H1 (cell line): ENCODE measurements around the gene PDE1A. TPM values are rescaled to one million over a fixed set of nuclear protein-coding genes. Genes with fewer than 3 reads are reported as not detected.

ENCODE experiments used
- CTBP2 ChIP-seq: IDR thresholded peaks from 2 replicates; pipeline ENCODE4 v1.7.0; 2011; ENCODE audit warnings: borderline replicate concordance, mild to moderate bottlenecking, moderate library complexity, mixed read lengths, low read length; ENCODE audit not compliant: insufficient read depth, insufficient read length
- TAF7 ChIP-seq: optimal IDR thresholded peaks from 2 replicates; pipeline ENCODE3; 2011; ENCODE audit warnings: low read depth, mild to moderate bottlenecking, inconsistent platforms, low read length, moderate library complexity, borderline replicate concordance
- polyA plus RNA-seq, 7 experiments: library from polyadenylated mRNA; depleted of rRNA in 3 of 7; stranded (reverse) in 5 of 7; unstranded in 2 of 7; fragments of >200 nt in 5 of 7; fragments of 200-250 nt in 2 of 7; gene quantifications; 1 replicate in 5 of 7; 2 replicates in 1 of 7; 4 replicates in 1 of 7; pipeline versions ENCODE4 v1.2.1 to v1.2.3, GENCODE V29; 2011 to 2013; ENCODE audit warnings: missing spikeins in 2 of 7, mixed read lengths in 2 of 7
- total RNA-seq: library from RNA; stranded (reverse); fragmentation: NEBNext Ultra II Directional; extraction: Animal tissue kit (Norgen Biotek cat#: 25700); gene quantifications from 2 replicates; pipeline ENCODE4 v1.2.1, GENCODE V29; 2021
- TF ChIP-seq, protein P1 (sequence below): fragments of 300-600 bp; sonication (generic); IDR thresholded peaks from 2 replicates; pipeline ENCODE4 v1.7.1; 2012; ENCODE audit warnings: low read length, moderate library complexity, mild to moderate bottlenecking, inconsistent platforms; ENCODE audit not compliant: insufficient replicate concordance

PDE1A gene
- total and polyA plus RNA-seq, 2 of the 8 experiments (the other 6 are each of a cell fraction or from before 2014, with no cell fraction given) = 0.34 TPM; not detected in 1

DNA sequence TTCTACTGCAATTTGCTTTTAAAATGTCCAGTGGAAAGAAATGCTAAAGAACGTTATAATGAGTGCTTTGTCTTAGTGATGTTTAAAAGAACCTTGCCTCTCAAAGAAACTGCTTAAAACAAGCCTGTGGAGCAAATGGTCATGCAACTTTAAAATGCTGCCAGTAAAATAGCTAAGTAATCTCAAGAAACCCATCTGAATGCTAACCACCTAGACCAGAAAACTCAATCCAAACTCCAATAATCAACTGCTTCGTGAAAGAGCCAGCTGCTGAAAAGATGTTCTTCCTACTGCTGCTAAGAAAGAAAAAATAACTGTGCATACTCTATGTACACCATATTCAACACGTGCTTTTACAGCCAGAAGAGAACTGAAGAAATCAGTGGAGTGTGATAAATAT lies 145.6 kb downstream of the PDE1A start (continued):
- TF ChIP-seq, protein P1, sequence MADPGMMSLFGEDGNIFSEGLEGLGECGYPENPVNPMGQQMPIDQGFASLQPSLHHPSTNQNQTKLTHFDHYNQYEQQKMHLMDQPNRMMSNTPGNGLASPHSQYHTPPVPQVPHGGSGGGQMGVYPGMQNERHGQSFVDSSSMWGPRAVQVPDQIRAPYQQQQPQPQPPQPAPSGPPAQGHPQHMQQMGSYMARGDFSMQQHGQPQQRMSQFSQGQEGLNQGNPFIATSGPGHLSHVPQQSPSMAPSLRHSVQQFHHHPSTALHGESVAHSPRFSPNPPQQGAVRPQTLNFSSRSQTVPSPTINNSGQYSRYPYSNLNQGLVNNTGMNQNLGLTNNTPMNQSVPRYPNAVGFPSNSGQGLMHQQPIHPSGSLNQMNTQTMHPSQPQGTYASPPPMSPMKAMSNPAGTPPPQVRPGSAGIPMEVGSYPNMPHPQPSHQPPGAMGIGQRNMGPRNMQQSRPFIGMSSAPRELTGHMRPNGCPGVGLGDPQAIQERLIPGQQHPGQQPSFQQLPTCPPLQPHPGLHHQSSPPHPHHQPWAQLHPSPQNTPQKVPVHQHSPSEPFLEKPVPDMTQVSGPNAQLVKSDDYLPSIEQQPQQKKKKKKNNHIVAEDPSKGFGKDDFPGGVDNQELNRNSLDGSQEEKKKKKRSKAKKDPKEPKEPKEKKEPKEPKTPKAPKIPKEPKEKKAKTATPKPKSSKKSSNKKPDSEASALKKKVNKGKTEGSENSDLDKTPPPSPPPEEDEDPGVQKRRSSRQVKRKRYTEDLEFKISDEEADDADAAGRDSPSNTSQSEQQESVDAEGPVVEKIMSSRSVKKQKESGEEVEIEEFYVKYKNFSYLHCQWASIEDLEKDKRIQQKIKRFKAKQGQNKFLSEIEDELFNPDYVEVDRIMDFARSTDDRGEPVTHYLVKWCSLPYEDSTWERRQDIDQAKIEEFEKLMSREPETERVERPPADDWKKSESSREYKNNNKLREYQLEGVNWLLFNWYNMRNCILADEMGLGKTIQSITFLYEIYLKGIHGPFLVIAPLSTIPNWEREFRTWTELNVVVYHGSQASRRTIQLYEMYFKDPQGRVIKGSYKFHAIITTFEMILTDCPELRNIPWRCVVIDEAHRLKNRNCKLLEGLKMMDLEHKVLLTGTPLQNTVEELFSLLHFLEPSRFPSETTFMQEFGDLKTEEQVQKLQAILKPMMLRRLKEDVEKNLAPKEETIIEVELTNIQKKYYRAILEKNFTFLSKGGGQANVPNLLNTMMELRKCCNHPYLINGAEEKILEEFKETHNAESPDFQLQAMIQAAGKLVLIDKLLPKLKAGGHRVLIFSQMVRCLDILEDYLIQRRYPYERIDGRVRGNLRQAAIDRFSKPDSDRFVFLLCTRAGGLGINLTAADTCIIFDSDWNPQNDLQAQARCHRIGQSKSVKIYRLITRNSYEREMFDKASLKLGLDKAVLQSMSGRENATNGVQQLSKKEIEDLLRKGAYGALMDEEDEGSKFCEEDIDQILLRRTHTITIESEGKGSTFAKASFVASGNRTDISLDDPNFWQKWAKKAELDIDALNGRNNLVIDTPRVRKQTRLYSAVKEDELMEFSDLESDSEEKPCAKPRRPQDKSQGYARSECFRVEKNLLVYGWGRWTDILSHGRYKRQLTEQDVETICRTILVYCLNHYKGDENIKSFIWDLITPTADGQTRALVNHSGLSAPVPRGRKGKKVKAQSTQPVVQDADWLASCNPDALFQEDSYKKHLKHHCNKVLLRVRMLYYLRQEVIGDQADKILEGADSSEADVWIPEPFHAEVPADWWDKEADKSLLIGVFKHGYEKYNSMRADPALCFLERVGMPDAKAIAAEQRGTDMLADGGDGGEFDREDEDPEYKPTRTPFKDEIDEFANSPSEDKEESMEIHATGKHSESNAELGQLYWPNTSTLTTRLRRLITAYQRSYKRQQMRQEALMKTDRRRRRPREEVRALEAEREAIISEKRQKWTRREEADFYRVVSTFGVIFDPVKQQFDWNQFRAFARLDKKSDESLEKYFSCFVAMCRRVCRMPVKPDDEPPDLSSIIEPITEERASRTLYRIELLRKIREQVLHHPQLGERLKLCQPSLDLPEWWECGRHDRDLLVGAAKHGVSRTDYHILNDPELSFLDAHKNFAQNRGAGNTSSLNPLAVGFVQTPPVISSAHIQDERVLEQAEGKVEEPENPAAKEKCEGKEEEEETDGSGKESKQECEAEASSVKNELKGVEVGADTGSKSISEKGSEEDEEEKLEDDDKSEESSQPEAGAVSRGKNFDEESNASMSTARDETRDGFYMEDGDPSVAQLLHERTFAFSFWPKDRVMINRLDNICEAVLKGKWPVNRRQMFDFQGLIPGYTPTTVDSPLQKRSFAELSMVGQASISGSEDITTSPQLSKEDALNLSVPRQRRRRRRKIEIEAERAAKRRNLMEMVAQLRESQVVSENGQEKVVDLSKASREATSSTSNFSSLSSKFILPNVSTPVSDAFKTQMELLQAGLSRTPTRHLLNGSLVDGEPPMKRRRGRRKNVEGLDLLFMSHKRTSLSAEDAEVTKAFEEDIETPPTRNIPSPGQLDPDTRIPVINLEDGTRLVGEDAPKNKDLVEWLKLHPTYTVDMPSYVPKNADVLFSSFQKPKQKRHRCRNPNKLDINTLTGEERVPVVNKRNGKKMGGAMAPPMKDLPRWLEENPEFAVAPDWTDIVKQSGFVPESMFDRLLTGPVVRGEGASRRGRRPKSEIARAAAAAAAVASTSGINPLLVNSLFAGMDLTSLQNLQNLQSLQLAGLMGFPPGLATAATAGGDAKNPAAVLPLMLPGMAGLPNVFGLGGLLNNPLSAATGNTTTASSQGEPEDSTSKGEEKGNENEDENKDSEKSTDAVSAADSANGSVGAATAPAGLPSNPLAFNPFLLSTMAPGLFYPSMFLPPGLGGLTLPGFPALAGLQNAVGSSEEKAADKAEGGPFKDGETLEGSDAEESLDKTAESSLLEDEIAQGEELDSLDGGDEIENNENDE = no peak
- TF ChIP-seq TAF7 (no peak), CTBP2 (no peak)
